ENCODE results near the gene RHEBL1.

DNA sequence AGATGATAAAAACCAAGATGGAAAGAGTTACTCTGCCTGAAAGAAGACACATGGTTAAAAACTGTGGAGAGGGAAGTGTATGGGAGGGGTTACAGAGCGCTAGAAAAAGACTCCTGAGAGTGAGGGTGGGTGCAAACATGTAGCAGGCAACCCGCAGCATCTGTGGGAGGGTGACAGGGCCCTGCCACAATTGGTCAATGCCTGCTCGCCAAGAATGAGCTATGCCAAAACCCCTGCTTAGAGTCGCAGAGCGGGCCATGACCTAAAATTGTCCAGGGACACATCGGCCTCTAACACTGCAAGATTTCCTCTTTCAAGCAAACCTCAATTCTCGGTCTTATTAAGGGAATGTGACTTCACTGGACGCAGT, 51.9 kb downstream of the RHEBL1 start:
- TF ChIP-seq, protein P1, sequence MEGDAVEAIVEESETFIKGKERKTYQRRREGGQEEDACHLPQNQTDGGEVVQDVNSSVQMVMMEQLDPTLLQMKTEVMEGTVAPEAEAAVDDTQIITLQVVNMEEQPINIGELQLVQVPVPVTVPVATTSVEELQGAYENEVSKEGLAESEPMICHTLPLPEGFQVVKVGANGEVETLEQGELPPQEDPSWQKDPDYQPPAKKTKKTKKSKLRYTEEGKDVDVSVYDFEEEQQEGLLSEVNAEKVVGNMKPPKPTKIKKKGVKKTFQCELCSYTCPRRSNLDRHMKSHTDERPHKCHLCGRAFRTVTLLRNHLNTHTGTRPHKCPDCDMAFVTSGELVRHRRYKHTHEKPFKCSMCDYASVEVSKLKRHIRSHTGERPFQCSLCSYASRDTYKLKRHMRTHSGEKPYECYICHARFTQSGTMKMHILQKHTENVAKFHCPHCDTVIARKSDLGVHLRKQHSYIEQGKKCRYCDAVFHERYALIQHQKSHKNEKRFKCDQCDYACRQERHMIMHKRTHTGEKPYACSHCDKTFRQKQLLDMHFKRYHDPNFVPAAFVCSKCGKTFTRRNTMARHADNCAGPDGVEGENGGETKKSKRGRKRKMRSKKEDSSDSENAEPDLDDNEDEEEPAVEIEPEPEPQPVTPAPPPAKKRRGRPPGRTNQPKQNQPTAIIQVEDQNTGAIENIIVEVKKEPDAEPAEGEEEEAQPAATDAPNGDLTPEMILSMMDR (IDR thresholded peaks at IDR 0.05): no peak
- no peak for TF ChIP-seq POLR2AphosphoS5 (IDR thresholded peaks at IDR 0.05)
- TF ChIP-seq POLR2A (IDR thresholded peaks at IDR 0.05): no peak

Measured in breast epithelium (tissue), 3 donors.